HepG2 (cell line): ENCODE data around the gene MYLK3. TPM values are rescaled to one million over a fixed set of nuclear protein-coding genes. Genes with fewer than 3 reads are reported as not detected.
A peak's percentile ranks its signal among the peaks of the same experiment; 100 is the strongest.
"Not testable (repeated sequence)": the region's sequence is repeated elsewhere in the genome, so short reads cannot be mapped to it uniquely, and the experiment has no call there.

Experiments used
- ATAC-seq: fragments of 200-7000 bp; cut with Tn5 transposase; 3 replicates; pipeline ENCODE4 v1.9.1; 2020; ENCODE audit warnings: mild to moderate bottlenecking, moderate library complexity
- BruUV-seq: library from RNA; stranded (reverse); fragments of 400-500 nt; replicated peaks from 2 replicates; lab custom pipeline; 2021; lab: Mats Ljungman, UMichigan
- CTCF ChIA-PET: fragments of 300-600 bp; formaldehyde crosslinking; extraction: SDS; loops from one replicate; lab custom pipeline; 2021; ENCODE audit warnings: low total read pairs, inconsistent platforms, low intra/inter-chr PET ratio; lab: Yijun Ruan, JAX
- POLR2A ChIA-PET: fragments of 350-600 bp; sonication (Branson Sonifier 250); formaldehyde crosslinking; loops from one replicate; lab custom pipeline; 2020; ENCODE audit warnings: antibody characterized with exemption, inconsistent platforms; lab: Yijun Ruan, JAX
- DNase-seq: peaks from one replicate; pipeline ENCODE4 v3.0.0-alpha.2; 2015; ENCODE audit warnings: low spot score
- FAIRE-seq: peaks from 3 replicates; lab custom pipeline; 2011; peaks lifted over from hg19 to GRCh38; lab: Jason Lieb, UNC
- H2AFZ ChIP-seq: one replicate; pipeline ENCODE4 v1.6.1; 2011; ENCODE audit warnings: low read length, inconsistent platforms
- H3K27ac ChIP-seq: fragments of 300-600 bp; 3 replicates; pipeline ENCODE4 v1.8.0; 2011; ENCODE audit warnings: mixed run types, mild to moderate bottlenecking, mixed read lengths, low read length, inconsistent platforms; ENCODE audit not compliant: insufficient read depth; ENCODE audit errors: extremely low read length
- H3K27me3 ChIP-seq, 2 experiments: fragments of 200-600 bp in 1 of 2; 2 replicates in 1 of 2; 3 replicates in 1 of 2; pipeline versions ENCODE4 v1.6.0 to v1.8.0; 2011; ENCODE audit warnings: low read length in 2 of 2, mild to moderate bottlenecking in 2 of 2, moderate library complexity in 2 of 2, inconsistent platforms in 1 of 2; ENCODE audit not compliant: insufficient read depth in 2 of 2, control insufficient read depth in 1 of 2
- H3K36me3 ChIP-seq, 2 experiments: fragments of 200-600 bp in 1 of 2; replicated peaks in 1 of 2; 2 replicates in 1 of 2; 3 replicates in 1 of 2; pipeline versions ENCODE4 v1.5.1 to v1.8.0; 2011; ENCODE audit warnings: low read length in 2 of 2, inconsistent platforms in 1 of 2; ENCODE audit not compliant: insufficient read depth in 2 of 2, control insufficient read depth in 1 of 2
- H3K4me1 ChIP-seq: 2 replicates; pipeline ENCODE4 v1.5.1; 2012; ENCODE audit warnings: low read length, inconsistent platforms; ENCODE audit not compliant: insufficient read depth
- H3K4me2 ChIP-seq: 2 replicates; pipeline ENCODE4 v1.6.0; 2011; ENCODE audit warnings: low read depth, low read length, inconsistent platforms
- H3K4me3 ChIP-seq, 3 experiments: fragments of 200-600 bp in 1 of 3; sonication (generic), shearing (Covaris generic) in 1 of 3; replicated peaks in 1 of 3; 2 replicates each; pipeline ENCODE4 v1.5.1; 2011 to 2016; ENCODE audit warnings: low read length in 3 of 3, inconsistent platforms in 2 of 3, low read depth in 2 of 3, mild to moderate bottlenecking in 2 of 3, control low read depth in 1 of 3, mixed read lengths in 1 of 3; ENCODE audit not compliant: insufficient read depth in 1 of 3
- H3K79me2 ChIP-seq: one replicate; pipeline ENCODE4 v1.6.1; 2011; ENCODE audit warnings: low read length, inconsistent platforms; ENCODE audit not compliant: insufficient read depth
- H3K9ac ChIP-seq: 2 replicates; pipeline ENCODE4 v1.6.0; 2011; ENCODE audit warnings: mild to moderate bottlenecking, low read depth, low read length, inconsistent platforms; ENCODE audit not compliant: insufficient read depth
- H3K9me3 ChIP-seq: 2 replicates; pipeline ENCODE4 v1.5.1; 2012; ENCODE audit warnings: mild to moderate bottlenecking, low read length
- H4K20me1 ChIP-seq: 2 replicates; pipeline ENCODE4 v1.6.0; 2011; ENCODE audit warnings: inconsistent platforms, mild to moderate bottlenecking, low read length, moderate library complexity; ENCODE audit not compliant: insufficient read depth
- ATF1 ChIP-seq: IDR thresholded peaks from 2 replicates; pipeline ENCODE4 v1.6.1; 2016; ENCODE audit warnings: mild to moderate bottlenecking, control low read depth
- ATF6 ChIP-seq: sonication (generic); formaldehyde crosslinking; conservative IDR thresholded peaks from 2 replicates; pipeline ENCODE4 v1.4.0; 2020; ENCODE audit warnings: missing genetic modification reagents
- BRF2 ChIP-seq: sonication (generic); formaldehyde crosslinking; IDR thresholded peaks from 2 replicates; pipeline ENCODE4 v1.8.1; 2022; ENCODE audit warnings: mild to moderate bottlenecking, missing genetic modification reagents
- ELF1 ChIP-seq: sonication (generic); formaldehyde crosslinking; IDR thresholded peaks from 2 replicates; pipeline ENCODE4 v1.4.0; 2020; ENCODE audit warnings: missing genetic modification reagents
- KLF13 ChIP-seq: sonication (generic); formaldehyde crosslinking; IDR thresholded peaks from 2 replicates; pipeline ENCODE4 v1.4.0; 2020; ENCODE audit warnings: mild to moderate bottlenecking, missing genetic modification reagents
- ZFX ChIP-seq: sonication (generic); formaldehyde crosslinking; IDR thresholded peaks from 2 replicates; pipeline ENCODE4 v1.4.0; 2020; ENCODE audit warnings: mild to moderate bottlenecking, low read depth, missing genetic modification reagents, moderate library complexity
- ZNF496 ChIP-seq: sonication (generic); formaldehyde crosslinking; IDR thresholded peaks from 2 replicates; pipeline ENCODE4 v1.8.1; 2023; ENCODE audit warnings: mild to moderate bottlenecking, moderate library complexity, missing genetic modification reagents; ENCODE audit not compliant: insufficient replicate concordance
- WGBS: methylation state at CpG from one replicate; pipeline ENCODE4 v1.1.6; 2017; ENCODE audit warnings: low lambda C conversion rate; 5-methylcytosine and 5-hydroxymethylcytosine counted together
- in situ Hi-C: cut with HindIII; loops from 2 replicates; pipeline ENCODE4 v1.10.0; 2017; ENCODE audit warnings: low pct_unique_long_range_greater_than_20kb; ENCODE audit not compliant: extremely low pct_ligation_motif_present
- intact Hi-C: fragments of 100-400 bp; cut with micrococcal nuclease; formaldehyde crosslinking; loops from one replicate; pipeline ENCODE4 v1.10.0; 2022; ENCODE audit not compliant: unreplicated experiment
- polyA plus RNA-seq, 8 experiments: library from polyadenylated mRNA; depleted of rRNA in 3 of 8; stranded (reverse) in 7 of 8; unstranded in 1 of 8; fragments of >200 nt; fragmentation: Illumina TruSeq in 4 of 8; extraction: Trizol in 4 of 8; gene quantifications; 2 replicates each; pipeline versions ENCODE4 v1.2.1 to v1.2.3, GENCODE V29; 2011 to 2016; ENCODE audit warnings: low read depth in 4 of 8, missing spikeins in 1 of 8, mixed read lengths in 1 of 8; ENCODE audit not compliant: insufficient read depth in 1 of 8
- total RNA-seq, 5 experiments: library from RNA; depleted of rRNA; stranded (reverse); fragments of >200 nt; fragmentation: Illumina TruSeq; extraction: Trizol; gene quantifications; 2 replicates each; pipeline ENCODE4 v1.2.3, GENCODE V29; 2016; ENCODE audit warnings: low read depth in 1 of 5
- TF ChIP-seq, protein P1 (sequence below), 2 experiments: sonication (generic) in 1 of 2; formaldehyde crosslinking in 1 of 2; IDR thresholded peaks; 2 replicates each; pipeline versions ENCODE4 v1.4.0 to v1.6.1; 2016 to 2020; ENCODE audit warnings: borderline replicate concordance in 1 of 2, low read depth in 1 of 2, mild to moderate bottlenecking in 1 of 2, missing genetic modification reagents in 1 of 2
- TF ChIP-seq, protein P2 (sequence below): sonication (generic); formaldehyde crosslinking; IDR thresholded peaks from 2 replicates; pipeline ENCODE4 v1.5.0; 2020; ENCODE audit warnings: missing genetic modification reagents

The MYLK3 gene
- total and polyA plus RNA-seq, 2 of the 13 experiments (the other 11 are each of a cell fraction or from before 2014, with no cell fraction given): 0.04 to 0.18 TPM

GRCh38 chr16:46784569-46784968, 36.4 kb upstream of the MYLK3 start:
- H3K27ac ChIP-seq, ATAC-seq, CTCF ChIA-PET, H3K79me2 ChIP-seq, H2AFZ ChIP-seq, DNase-seq, intact Hi-C loops, H3K4me3 ChIP-seq, H3K9ac ChIP-seq, H3K9me3 ChIP-seq, FAIRE-seq, H3K27me3 ChIP-seq, H4K20me1 ChIP-seq, H3K36me3 ChIP-seq, BruUV-seq, in situ Hi-C loops, POLR2A ChIA-PET: not testable (repeated sequence)
- Histone ChIP-seq H3K4me1 (peaks cover 30% of the 10 kb centered on the region), H3K4me2 (0 out of 2 replicates have a peak overlapping the region, but pooled peaks have one; percentile 25)
- WGBS: 63% methylated on average over 2 of the region's 2 CpGs

GRCh38 chr16:46783800-46784199, 35.7 kb upstream of the MYLK3 start:
- BruUV-seq: no TSS peak
- 83% methylated on average over 4 of the region's 4 CpGs for WGBS
- CTCF ChIA-PET: no interaction called here
- TF ChIP-seq, protein P1, sequence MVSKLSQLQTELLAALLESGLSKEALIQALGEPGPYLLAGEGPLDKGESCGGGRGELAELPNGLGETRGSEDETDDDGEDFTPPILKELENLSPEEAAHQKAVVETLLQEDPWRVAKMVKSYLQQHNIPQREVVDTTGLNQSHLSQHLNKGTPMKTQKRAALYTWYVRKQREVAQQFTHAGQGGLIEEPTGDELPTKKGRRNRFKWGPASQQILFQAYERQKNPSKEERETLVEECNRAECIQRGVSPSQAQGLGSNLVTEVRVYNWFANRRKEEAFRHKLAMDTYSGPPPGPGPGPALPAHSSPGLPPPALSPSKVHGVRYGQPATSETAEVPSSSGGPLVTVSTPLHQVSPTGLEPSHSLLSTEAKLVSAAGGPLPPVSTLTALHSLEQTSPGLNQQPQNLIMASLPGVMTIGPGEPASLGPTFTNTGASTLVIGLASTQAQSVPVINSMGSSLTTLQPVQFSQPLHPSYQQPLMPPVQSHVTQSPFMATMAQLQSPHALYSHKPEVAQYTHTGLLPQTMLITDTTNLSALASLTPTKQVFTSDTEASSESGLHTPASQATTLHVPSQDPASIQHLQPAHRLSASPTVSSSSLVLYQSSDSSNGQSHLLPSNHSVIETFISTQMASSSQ (IDR thresholded peaks at IDR 0.05; ENCODE audit: low read depth): no peak
- TF ChIP-seq, protein P1 (CRISPR knock-in tag; IDR thresholded peaks at IDR 0.05; ENCODE audit: borderline replicate concordance): no peak
- TF ChIP-seq ATF1 (CRISPR knock-in tag): no peak
- TF ChIP-seq BRF2: no peak
- no peak for TF ChIP-seq ZNF496
- no peak for TF ChIP-seq ELF1
- TF ChIP-seq KLF13 (CRISPR knock-in tag): no peak
- TF ChIP-seq, protein P2, sequence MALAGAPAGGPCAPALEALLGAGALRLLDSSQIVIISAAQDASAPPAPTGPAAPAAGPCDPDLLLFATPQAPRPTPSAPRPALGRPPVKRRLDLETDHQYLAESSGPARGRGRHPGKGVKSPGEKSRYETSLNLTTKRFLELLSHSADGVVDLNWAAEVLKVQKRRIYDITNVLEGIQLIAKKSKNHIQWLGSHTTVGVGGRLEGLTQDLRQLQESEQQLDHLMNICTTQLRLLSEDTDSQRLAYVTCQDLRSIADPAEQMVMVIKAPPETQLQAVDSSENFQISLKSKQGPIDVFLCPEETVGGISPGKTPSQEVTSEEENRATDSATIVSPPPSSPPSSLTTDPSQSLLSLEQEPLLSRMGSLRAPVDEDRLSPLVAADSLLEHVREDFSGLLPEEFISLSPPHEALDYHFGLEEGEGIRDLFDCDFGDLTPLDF (CRISPR knock-in tag): no peak
- TF ChIP-seq ZFX: no peak
- TF ChIP-seq ATF6 (CRISPR knock-in tag): no peak

More at GRCh38 chr16:46783800-46784199, 35.7 kb upstream of the MYLK3 start:
- Histone ChIP-seq H3K4me3 (no peak overlapping the region), H3K9ac (no peak overlapping the region), H3K27me3 (peaks cover 0 to 3% of the 10 kb centered on the region in 2 experiments; a peak in 1 of 5 replicates), H2AFZ (no peak overlapping the region), H3K4me2 (no peak overlapping the region), H3K4me1 (peaks cover 22% of the 10 kb centered on the region), H3K79me2 (no peaks in the 10 kb centered on the region), H3K9me3 (0 out of 2 replicates have a peak, but pooled peaks cover 2% of the 10 kb centered on the region), H3K36me3 (no peaks in the 10 kb centered on the region), H4K20me1 (no peaks in the 10 kb centered on the region), H3K27ac (no peak overlapping the region)
- no peak for FAIRE-seq
- in situ Hi-C loops (no loop called here), intact Hi-C loops (no loop called here)
- POLR2A ChIA-PET: no interaction called here
- DNase-seq: no peak
- no peak for ATAC-seq
